Measurements from ENCODE around the gene UPK2.

UPK2 gene

GRCh38 chr11:118997627-118998387 is 41.7 kb downstream of the UPK2 start, which contains the start of gene CENATAC (continued):
- TF ChIP-seq ZNF16 (tag by site-specific recombination; IDR thresholded peaks at IDR 0.05; ENCODE audit: low read depth), result no peak
- no peak for TF ChIP-seq ZNF274 (IDR thresholded peaks at IDR 0.05; ENCODE audit: low read length)
- TF ChIP-seq ZNF274 (tag by site-specific recombination; IDR thresholded peaks at IDR 0.05; ENCODE audit: borderline replicate concordance), result no peak
- TF ChIP-seq, protein P1, sequence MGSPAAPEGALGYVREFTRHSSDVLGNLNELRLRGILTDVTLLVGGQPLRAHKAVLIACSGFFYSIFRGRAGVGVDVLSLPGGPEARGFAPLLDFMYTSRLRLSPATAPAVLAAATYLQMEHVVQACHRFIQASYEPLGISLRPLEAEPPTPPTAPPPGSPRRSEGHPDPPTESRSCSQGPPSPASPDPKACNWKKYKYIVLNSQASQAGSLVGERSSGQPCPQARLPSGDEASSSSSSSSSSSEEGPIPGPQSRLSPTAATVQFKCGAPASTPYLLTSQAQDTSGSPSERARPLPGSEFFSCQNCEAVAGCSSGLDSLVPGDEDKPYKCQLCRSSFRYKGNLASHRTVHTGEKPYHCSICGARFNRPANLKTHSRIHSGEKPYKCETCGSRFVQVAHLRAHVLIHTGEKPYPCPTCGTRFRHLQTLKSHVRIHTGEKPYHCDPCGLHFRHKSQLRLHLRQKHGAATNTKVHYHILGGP (tag by site-specific recombination; IDR thresholded peaks at IDR 0.05), result no peak
- TF ChIP-seq ZNF658 (tag by site-specific recombination; IDR thresholded peaks at IDR 0.05), result no peak
- no peak for TF ChIP-seq ZNF10 (tag by site-specific recombination; IDR thresholded peaks at IDR 0.05)
- no peak for TF ChIP-seq ZNF423 (tag by site-specific recombination; IDR thresholded peaks at IDR 0.05)
- TF ChIP-seq ZNF404 (tag by site-specific recombination; IDR thresholded peaks at IDR 0.05), result no peak
- TF ChIP-seq, protein P2, sequence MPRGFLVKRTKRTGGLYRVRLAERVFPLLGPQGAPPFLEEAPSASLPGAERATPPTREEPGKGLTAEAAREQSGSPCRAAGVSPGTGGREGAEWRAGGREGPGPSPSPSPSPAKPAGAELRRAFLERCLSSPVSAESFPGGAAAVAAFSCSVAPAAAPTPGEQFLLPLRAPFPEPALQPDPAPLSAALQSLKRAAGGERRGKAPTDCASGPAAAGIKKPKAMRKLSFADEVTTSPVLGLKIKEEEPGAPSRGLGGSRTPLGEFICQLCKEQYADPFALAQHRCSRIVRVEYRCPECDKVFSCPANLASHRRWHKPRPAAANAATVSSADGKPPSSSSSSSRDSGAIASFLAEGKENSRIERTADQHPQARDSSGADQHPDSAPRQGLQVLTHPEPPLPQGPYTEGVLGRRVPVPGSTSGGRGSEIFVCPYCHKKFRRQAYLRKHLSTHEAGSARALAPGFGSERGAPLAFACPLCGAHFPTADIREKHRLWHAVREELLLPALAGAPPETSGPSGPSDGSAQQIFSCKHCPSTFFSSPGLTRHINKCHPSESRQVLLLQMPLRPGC (tag by site-specific recombination; IDR thresholded peaks at IDR 0.05), result no peak
- no peak for TF ChIP-seq ZNF791 (tag by site-specific recombination; IDR thresholded peaks at IDR 0.05)
- no peak for TF ChIP-seq PRDM4 (tag by site-specific recombination; IDR thresholded peaks at IDR 0.05)
- TF ChIP-seq ZNF776 (tag by site-specific recombination; IDR thresholded peaks at IDR 0.05; ENCODE audit: borderline replicate concordance), result no peak
- TF ChIP-seq ZNF600 (tag by site-specific recombination; IDR thresholded peaks at IDR 0.05), result no peak
- TF ChIP-seq ZNF560 (tag by site-specific recombination; IDR thresholded peaks at IDR 0.05; ENCODE audit: borderline replicate concordance), result no peak
- TF ChIP-seq ZNF580 (tag by site-specific recombination; IDR thresholded peaks at IDR 0.05), result no peak
- no peak for TF ChIP-seq ZNF133 (tag by site-specific recombination; IDR thresholded peaks at IDR 0.05)
- no peak for TF ChIP-seq MZF1 (tag by site-specific recombination; IDR thresholded peaks at IDR 0.05; ENCODE audit: borderline replicate concordance)
- TF ChIP-seq ZNF623 (tag by site-specific recombination; IDR thresholded peaks at IDR 0.05), result no peak
- TF ChIP-seq FEZF1 (tag by site-specific recombination; IDR thresholded peaks at IDR 0.05), result no peak
- TF ChIP-seq ZNF37A (tag by site-specific recombination; IDR thresholded peaks at IDR 0.05), result no peak
- no peak for TF ChIP-seq ZNF514 (tag by site-specific recombination; IDR thresholded peaks at IDR 0.05)
- 0 out of 2 replicates have a peak, but pooled peaks have one; percentile 29 for TF ChIP-seq SCRT2 (tag by site-specific recombination; IDR thresholded peaks at IDR 0.05)
- TF ChIP-seq, protein P3, sequence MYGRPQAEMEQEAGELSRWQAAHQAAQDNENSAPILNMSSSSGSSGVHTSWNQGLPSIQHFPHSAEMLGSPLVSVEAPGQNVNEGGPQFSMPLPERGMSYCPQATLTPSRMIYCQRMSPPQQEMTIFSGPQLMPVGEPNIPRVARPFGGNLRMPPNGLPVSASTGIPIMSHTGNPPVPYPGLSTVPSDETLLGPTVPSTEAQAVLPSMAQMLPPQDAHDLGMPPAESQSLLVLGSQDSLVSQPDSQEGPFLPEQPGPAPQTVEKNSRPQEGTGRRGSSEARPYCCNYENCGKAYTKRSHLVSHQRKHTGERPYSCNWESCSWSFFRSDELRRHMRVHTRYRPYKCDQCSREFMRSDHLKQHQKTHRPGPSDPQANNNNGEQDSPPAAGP (tag by site-specific recombination; IDR thresholded peaks at IDR 0.05), result no peak; the same call in 1 of the 2 replicates
- TF ChIP-seq ZNF704 (tag by site-specific recombination; IDR thresholded peaks at IDR 0.05), result no peak
- peak; percentile 78 for TF ChIP-seq SP3 (tag by site-specific recombination; IDR thresholded peaks at IDR 0.05)
- no peak for TF ChIP-seq ZNF660 (tag by site-specific recombination; IDR thresholded peaks at IDR 0.05)
- TF ChIP-seq ZNF138 (tag by site-specific recombination; IDR thresholded peaks at IDR 0.05; ENCODE audit: borderline replicate concordance), result no peak
- no peak for TF ChIP-seq ZSCAN23 (tag by site-specific recombination; IDR thresholded peaks at IDR 0.05)
- TF ChIP-seq ZNF223 (tag by site-specific recombination; IDR thresholded peaks at IDR 0.05), result no peak
- peak; percentile 59; the same call in 1 of the 2 replicates for TF ChIP-seq WT1 (tag by site-specific recombination; IDR thresholded peaks at IDR 0.05)
- no peak; the same call in 1 of the 2 replicates for TF ChIP-seq REPIN1 (tag by site-specific recombination; IDR thresholded peaks at IDR 0.05; ENCODE audit: low read depth)
- no peak for TF ChIP-seq ZNF433 (tag by site-specific recombination; IDR thresholded peaks at IDR 0.05; ENCODE audit: low read depth)
- TF ChIP-seq HOXA7 (CRISPR knock-in tag; IDR thresholded peaks at IDR 0.05; ENCODE audit: borderline replicate concordance), result no peak
- TF ChIP-seq ZNF175 (tag by site-specific recombination; IDR thresholded peaks at IDR 0.05), result no peak
- no peak for TF ChIP-seq ZNF169 (tag by site-specific recombination; IDR thresholded peaks at IDR 0.05)

Data from HEK293 (cell line).